Trophoblast cell (in vitro differentiated cells and primary cell): ENCODE results near the gene ICOS.

Experiments
- DNase-seq, 2 donors: peaks; one replicate each; pipeline ENCODE4 v3.0.0-alpha.2; 2016
- H2AFZ ChIP-seq: 2 replicates; pipeline ENCODE4 v1.6.1; 2013; ENCODE audit warnings: low read length, moderate library complexity, mild to moderate bottlenecking; ENCODE audit not compliant: insufficient read depth, poor library complexity
- H2AK5ac ChIP-seq: 2 replicates; pipeline ENCODE4 v1.6.1; 2013; ENCODE audit warnings: mild to moderate bottlenecking, low read length
- H2BK120ac ChIP-seq: 2 replicates; pipeline ENCODE4 v1.6.1; 2013; ENCODE audit warnings: low read length, mild to moderate bottlenecking, moderate library complexity; ENCODE audit not compliant: insufficient read depth, poor library complexity
- H2BK12ac ChIP-seq: 2 replicates; pipeline ENCODE4 v1.6.1; 2013; ENCODE audit warnings: mild to moderate bottlenecking, low read length, moderate library complexity
- H2BK5ac ChIP-seq: 2 replicates; pipeline ENCODE4 v1.6.1; 2013; ENCODE audit warnings: low read length, low read depth, moderate library complexity, mild to moderate bottlenecking; ENCODE audit not compliant: poor library complexity
- H3K14ac ChIP-seq: 2 replicates; pipeline ENCODE4 v1.6.1; 2013; ENCODE audit warnings: mild to moderate bottlenecking, low read length
- H3K18ac ChIP-seq: 2 replicates; pipeline ENCODE4 v1.6.1; 2013; ENCODE audit warnings: mild to moderate bottlenecking, low read length
- H3K23ac ChIP-seq: 2 replicates; pipeline ENCODE4 v1.6.1; 2013; ENCODE audit warnings: low read length
- H3K27ac ChIP-seq: 2 replicates; pipeline ENCODE4 v1.5.1; 2013; ENCODE audit warnings: low read depth, mild to moderate bottlenecking, inconsistent platforms, low read length, moderate library complexity
- H3K27me3 ChIP-seq: 2 replicates; pipeline ENCODE4 v1.6.1; 2013; ENCODE audit warnings: inconsistent platforms, mild to moderate bottlenecking, low read length, moderate library complexity; ENCODE audit not compliant: insufficient read depth
- H3K36me3 ChIP-seq, 2 experiments: 1 replicate in 1 of 2; 2 replicates in 1 of 2; pipeline ENCODE4 v1.6.1; 2013; ENCODE audit warnings: low read length in 2 of 2, mild to moderate bottlenecking in 2 of 2, moderate library complexity in 1 of 2; ENCODE audit not compliant: insufficient read depth in 2 of 2, control insufficient read depth in 1 of 2
- H3K4ac ChIP-seq: 2 replicates; pipeline ENCODE4 v1.6.1; 2013; ENCODE audit warnings: low read depth, mild to moderate bottlenecking, low read length, moderate library complexity
- H3K4me1 ChIP-seq, 2 experiments: 1 replicate in 1 of 2; 2 replicates in 1 of 2; pipeline ENCODE4 v1.6.1; 2013; ENCODE audit warnings: low read length in 2 of 2, mild to moderate bottlenecking in 2 of 2, moderate library complexity in 1 of 2; ENCODE audit not compliant: insufficient read depth in 2 of 2, control insufficient read depth in 1 of 2
- H3K4me2 ChIP-seq: 2 replicates; pipeline ENCODE4 v1.6.1; 2013; ENCODE audit warnings: inconsistent platforms, mild to moderate bottlenecking, low read length, moderate library complexity
- H3K4me3 ChIP-seq: 2 replicates; pipeline ENCODE4 v1.5.1; 2013; ENCODE audit warnings: mild to moderate bottlenecking, low read depth, low read length, inconsistent platforms
- H3K79me1 ChIP-seq: one replicate; pipeline ENCODE4 v1.6.1; 2013; ENCODE audit warnings: low read length
- H3K79me2 ChIP-seq: 2 replicates; pipeline ENCODE4 v1.6.1; 2013; ENCODE audit warnings: low read length, mild to moderate bottlenecking; ENCODE audit not compliant: control insufficient read depth, insufficient read depth, poor library complexity
- H3K9ac ChIP-seq: 2 replicates; pipeline ENCODE4 v1.6.1; 2013; ENCODE audit warnings: mild to moderate bottlenecking, low read length
- H3K9me3 ChIP-seq: 2 replicates; pipeline ENCODE4 v1.6.1; 2013; ENCODE audit warnings: low read depth, mild to moderate bottlenecking, control low read depth, inconsistent platforms, low read length; ENCODE audit not compliant: insufficient read depth
- H4K12ac ChIP-seq: 2 replicates; pipeline ENCODE4 v1.6.1; 2013; ENCODE audit warnings: low read depth, mild to moderate bottlenecking, low read length, moderate library complexity
- H4K8ac ChIP-seq: 2 replicates; pipeline ENCODE4 v1.6.1; 2013; ENCODE audit warnings: low read depth, mild to moderate bottlenecking, low read length, moderate library complexity
- H4K91ac ChIP-seq: one replicate; pipeline ENCODE4 v1.6.1; 2013; ENCODE audit warnings: low read depth, mild to moderate bottlenecking, low read length, moderate library complexity
- WGBS: extraction: QIAGEN DNeasy Blood & Tissue Kit; methylation state at CpG from one replicate; pipeline ENCODE4 v1.1.7; 2013; ENCODE audit warnings: missing lambda C conversion rate; ENCODE audit not compliant: insufficient read length, insufficient coverage; ENCODE audit errors: extremely low coverage; 5-methylcytosine and 5-hydroxymethylcytosine counted together

The ICOS gene

DNA sequence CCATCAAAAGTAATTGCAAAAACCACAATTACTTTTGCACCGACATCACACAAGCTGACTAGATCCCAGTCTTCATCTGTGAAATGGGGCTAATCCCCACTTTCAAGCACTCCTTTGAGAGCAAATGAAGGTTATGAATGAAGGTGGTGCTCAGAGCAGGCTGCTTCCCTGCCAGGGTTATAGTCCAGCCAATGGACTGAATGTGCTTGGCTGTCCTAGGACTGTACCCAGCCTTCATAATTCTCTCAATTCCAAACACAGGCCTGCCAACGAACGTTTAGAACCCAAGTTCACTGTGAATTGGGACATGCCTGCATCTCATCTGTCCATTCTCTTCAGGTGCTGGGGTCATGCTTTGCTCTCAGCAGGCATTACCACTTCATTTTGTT lies 27.8 kb upstream of the ICOS start:
- Histone ChIP-seq H3K14ac (no peak overlapping the region), H3K4ac (no peak overlapping the region), H3K27me3 (no peaks in the 10 kb centered on the region), H3K18ac (no peak overlapping the region), H3K4me3 (no peak overlapping the region), H3K36me3 (no peaks in the 10 kb centered on the region), H4K91ac (no peak overlapping the region), H4K8ac (no peak overlapping the region), H2BK5ac (no peak overlapping the region), H3K4me2 (no peak overlapping the region), H4K12ac (no peak overlapping the region), H3K9ac (no peak overlapping the region), H3K23ac (no peak overlapping the region), H2AK5ac (no peak overlapping the region), H3K79me1 (no peaks in the 10 kb centered on the region), H3K27ac (no peak overlapping the region), H3K4me1 (no peaks in the 10 kb centered on the region), H2BK12ac (no peak overlapping the region), H3K79me2 (no peaks in the 10 kb centered on the region), H3K9me3 (no peaks in the 10 kb centered on the region), H2AFZ (no peak overlapping the region), H2BK120ac (no peak overlapping the region)
- WGBS: no CpG with 5 or more reads among the region's 3 CpGs
- DNase-seq: no peak

DNA sequence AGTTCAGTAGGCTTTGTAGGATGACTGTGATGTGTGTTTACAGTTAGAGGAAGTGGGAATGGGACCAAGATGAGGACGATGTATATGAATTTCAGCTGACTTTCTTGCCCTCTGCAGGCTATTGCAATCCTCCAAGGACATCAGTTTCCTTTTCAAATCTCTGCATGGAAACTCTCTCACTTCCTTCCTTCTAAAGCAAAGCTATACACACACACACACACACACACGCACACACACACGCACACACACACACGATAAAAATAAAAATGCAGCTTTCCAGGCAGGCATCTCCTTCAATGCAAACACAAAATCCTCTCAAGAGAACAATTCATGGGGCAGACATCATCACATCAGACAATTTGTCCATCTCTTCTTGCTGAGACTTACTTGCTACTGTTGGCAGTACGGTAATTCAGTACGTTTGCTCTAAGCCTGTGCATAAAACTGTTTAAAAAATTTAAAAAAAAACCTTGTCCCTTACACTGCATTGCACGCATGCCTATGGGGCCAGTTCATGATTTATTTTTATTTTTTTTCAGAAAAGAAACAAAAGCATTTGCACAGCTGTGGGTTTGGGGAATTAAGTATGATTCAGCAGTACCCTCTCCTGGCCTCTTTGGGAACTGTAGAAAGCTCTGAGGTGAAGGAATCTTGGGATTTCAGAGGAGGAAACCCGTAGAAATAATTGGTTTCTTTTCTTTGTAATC lies 27.1 kb upstream of the ICOS start:
- H3K14ac ChIP-seq: no peak overlapping the region
- no peaks in the 10 kb centered on the region for H3K4me1 ChIP-seq
- no peak overlapping the region for H4K91ac ChIP-seq
- DNase-seq: peak in 1 of 2 donors; percentile 70
- no peak overlapping the region for H2AFZ ChIP-seq
- no peak overlapping the region for H3K27ac ChIP-seq
- H2BK120ac ChIP-seq: no peak overlapping the region
- WGBS: no CpG with 5 or more reads among the region's 8 CpGs
- no peak overlapping the region for H2AK5ac ChIP-seq
- no peak overlapping the region for H3K18ac ChIP-seq
- H3K27me3 ChIP-seq: no peaks in the 10 kb centered on the region
- H3K23ac ChIP-seq: no peak overlapping the region
- no peak overlapping the region for H3K9ac ChIP-seq
- H3K4me3 ChIP-seq: no peak overlapping the region
- H2BK12ac ChIP-seq: no peak overlapping the region
- no peak overlapping the region for H3K4ac ChIP-seq
- no peak overlapping the region for H2BK5ac ChIP-seq
- H4K12ac ChIP-seq: no peak overlapping the region
- no peaks in the 10 kb centered on the region for H3K79me2 ChIP-seq
- no peak overlapping the region for H3K4me2 ChIP-seq
- H3K36me3 ChIP-seq: no peaks in the 10 kb centered on the region
- no peaks in the 10 kb centered on the region for H3K79me1 ChIP-seq
- H3K9me3 ChIP-seq: no peaks in the 10 kb centered on the region
- H4K8ac ChIP-seq: no peak overlapping the region

- H3K18ac ChIP-seq: no peak overlapping the region
- no peak overlapping the region for H4K91ac ChIP-seq
- H3K36me3 ChIP-seq: no peaks in the 10 kb centered on the region
- H3K4ac ChIP-seq: no peak overlapping the region
- H2BK5ac ChIP-seq: no peak overlapping the region
- no peaks in the 10 kb centered on the region for H3K4me1 ChIP-seq
- H2AFZ ChIP-seq: no peak overlapping the region
- H3K4me2 ChIP-seq: no peak overlapping the region
- no peaks in the 10 kb centered on the region for H3K79me2 ChIP-seq
- H3K23ac ChIP-seq: no peak overlapping the region
- H2BK12ac ChIP-seq: no peak overlapping the region
- H3K27me3 ChIP-seq: no peaks in the 10 kb centered on the region
- no peaks in the 10 kb centered on the region for H3K79me1 ChIP-seq
- H3K9me3 ChIP-seq: no peaks in the 10 kb centered on the region
- H4K12ac ChIP-seq: no peak overlapping the region
- no peak overlapping the region for H3K27ac ChIP-seq
- WGBS: no CpG with 5 or more reads among the region's 5 CpGs
- no peak overlapping the region for H2BK120ac ChIP-seq
- H3K4me3 ChIP-seq: no peak overlapping the region
- no peak overlapping the region for H3K9ac ChIP-seq
- H4K8ac ChIP-seq: no peak overlapping the region
- no peak for DNase-seq
- no peak overlapping the region for H3K14ac ChIP-seq
- no peak overlapping the region for H2AK5ac ChIP-seq
Observed at GRCh38 chr2:203909974-203910373, 26.6 kb upstream of the ICOS start.

- no peak overlapping the region for H3K4ac ChIP-seq
- no peaks in the 10 kb centered on the region for H3K36me3 ChIP-seq
- no peak overlapping the region for H3K18ac ChIP-seq
- no peaks in the 10 kb centered on the region for H3K79me1 ChIP-seq
- H3K9me3 ChIP-seq: no peaks in the 10 kb centered on the region
- no peak overlapping the region for H3K14ac ChIP-seq
- H3K9ac ChIP-seq: no peak overlapping the region
- WGBS: no CpG with 5 or more reads among the region's 8 CpGs
- H3K27me3 ChIP-seq: no peaks in the 10 kb centered on the region
- H2BK12ac ChIP-seq: no peak overlapping the region
- no peak overlapping the region for H2AFZ ChIP-seq
- H3K27ac ChIP-seq: no peak overlapping the region
- H4K8ac ChIP-seq: no peak overlapping the region
- H3K4me3 ChIP-seq: no peak overlapping the region
- H4K12ac ChIP-seq: no peak overlapping the region
- no peak overlapping the region for H3K4me2 ChIP-seq
- no peaks in the 10 kb centered on the region for H3K79me2 ChIP-seq
- H2AK5ac ChIP-seq: no peak overlapping the region
- H3K4me1 ChIP-seq: no peaks in the 10 kb centered on the region
- H2BK5ac ChIP-seq: no peak overlapping the region
- no peak for DNase-seq
- H2BK120ac ChIP-seq: no peak overlapping the region
- no peak overlapping the region for H3K23ac ChIP-seq
- no peak overlapping the region for H4K91ac ChIP-seq
Observed at GRCh38 chr2:203913947-203914346, 22.6 kb upstream of the ICOS start.
